Measurements from ENCODE around the gene GLIS1.

Gene GLIS1

DNA sequence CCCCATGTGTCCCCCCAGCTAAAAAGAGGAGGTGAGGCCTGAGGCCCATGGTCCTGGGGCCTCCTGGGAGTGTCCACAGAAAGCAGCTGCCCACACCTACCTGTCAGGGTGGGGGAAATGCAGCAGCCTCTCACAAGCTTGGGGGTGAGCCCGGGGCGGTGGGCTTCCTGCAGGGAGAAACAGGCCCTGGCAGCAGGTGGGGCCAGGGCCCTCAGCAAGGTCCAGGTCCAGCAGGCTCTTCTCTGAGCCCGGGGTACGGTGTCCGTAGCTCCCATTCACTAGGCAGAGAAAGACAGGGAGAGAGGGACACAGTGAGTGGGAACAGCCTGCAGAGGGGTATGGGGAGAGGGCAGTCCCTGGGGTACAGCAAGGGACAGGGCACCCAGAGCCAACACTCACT, 139.0 kb downstream of the GLIS1 start:
- TF ChIP-seq POLR2A (IDR thresholded peaks at IDR 0.05; ENCODE audit: extremely low read depth, insufficient read length), result no peak
- TF ChIP-seq, protein P1, sequence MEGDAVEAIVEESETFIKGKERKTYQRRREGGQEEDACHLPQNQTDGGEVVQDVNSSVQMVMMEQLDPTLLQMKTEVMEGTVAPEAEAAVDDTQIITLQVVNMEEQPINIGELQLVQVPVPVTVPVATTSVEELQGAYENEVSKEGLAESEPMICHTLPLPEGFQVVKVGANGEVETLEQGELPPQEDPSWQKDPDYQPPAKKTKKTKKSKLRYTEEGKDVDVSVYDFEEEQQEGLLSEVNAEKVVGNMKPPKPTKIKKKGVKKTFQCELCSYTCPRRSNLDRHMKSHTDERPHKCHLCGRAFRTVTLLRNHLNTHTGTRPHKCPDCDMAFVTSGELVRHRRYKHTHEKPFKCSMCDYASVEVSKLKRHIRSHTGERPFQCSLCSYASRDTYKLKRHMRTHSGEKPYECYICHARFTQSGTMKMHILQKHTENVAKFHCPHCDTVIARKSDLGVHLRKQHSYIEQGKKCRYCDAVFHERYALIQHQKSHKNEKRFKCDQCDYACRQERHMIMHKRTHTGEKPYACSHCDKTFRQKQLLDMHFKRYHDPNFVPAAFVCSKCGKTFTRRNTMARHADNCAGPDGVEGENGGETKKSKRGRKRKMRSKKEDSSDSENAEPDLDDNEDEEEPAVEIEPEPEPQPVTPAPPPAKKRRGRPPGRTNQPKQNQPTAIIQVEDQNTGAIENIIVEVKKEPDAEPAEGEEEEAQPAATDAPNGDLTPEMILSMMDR (IDR thresholded peaks at IDR 0.05; ENCODE audit: low read depth, low read length), result no peak
- TF ChIP-seq, protein P2, sequence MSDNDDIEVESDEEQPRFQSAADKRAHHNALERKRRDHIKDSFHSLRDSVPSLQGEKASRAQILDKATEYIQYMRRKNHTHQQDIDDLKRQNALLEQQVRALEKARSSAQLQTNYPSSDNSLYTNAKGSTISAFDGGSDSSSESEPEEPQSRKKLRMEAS (IDR thresholded peaks at IDR 0.05; ENCODE audit: low read depth, low read length), result no peak
- no peak for TF ChIP-seq MYC (IDR thresholded peaks at IDR 0.05; ENCODE audit: low read depth, low read length)

DNA sequence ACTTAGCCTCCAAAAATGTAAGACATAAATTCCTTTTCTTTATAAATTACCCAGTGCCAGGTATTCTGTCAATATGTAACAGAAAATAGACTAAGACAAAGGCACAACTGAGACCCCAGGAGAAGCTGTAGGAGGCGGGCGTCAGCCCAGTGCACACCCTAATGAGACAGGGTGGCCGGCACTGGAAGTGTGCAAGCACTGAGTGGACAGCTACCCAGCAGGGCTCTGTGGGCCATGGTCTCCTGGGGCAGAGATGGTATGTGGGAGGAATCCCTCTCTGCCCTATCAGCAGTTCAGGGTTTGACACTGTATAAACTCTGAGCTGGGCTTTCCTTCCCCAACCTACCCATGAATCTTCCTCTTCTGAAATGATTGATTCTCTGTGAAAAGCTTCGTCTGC, 139.5 kb downstream of the GLIS1 start:
- H3K4me3 ChIP-seq (ENCODE audit: low read depth, low read length), result no peak overlapping the region
- no peak for DNase-seq (ENCODE audit: low read depth)
- TF ChIP-seq, protein P1 (IDR thresholded peaks at IDR 0.05; ENCODE audit: low read depth, low read length), result no peak
- TF ChIP-seq, protein P2 (IDR thresholded peaks at IDR 0.05; ENCODE audit: low read depth, low read length), result no peak
- TF ChIP-seq MYC (IDR thresholded peaks at IDR 0.05; ENCODE audit: low read depth, low read length), result no peak
- no peak for TF ChIP-seq POLR2A (IDR thresholded peaks at IDR 0.05; ENCODE audit: extremely low read depth, insufficient read length)

More for the DNA sequence above, 139.0 kb downstream of the GLIS1 start:
- H3K4me3 ChIP-seq (ENCODE audit: low read depth, low read length), result no peak overlapping the region
- DNase-seq (ENCODE audit: low read depth), result no peak

DNA sequence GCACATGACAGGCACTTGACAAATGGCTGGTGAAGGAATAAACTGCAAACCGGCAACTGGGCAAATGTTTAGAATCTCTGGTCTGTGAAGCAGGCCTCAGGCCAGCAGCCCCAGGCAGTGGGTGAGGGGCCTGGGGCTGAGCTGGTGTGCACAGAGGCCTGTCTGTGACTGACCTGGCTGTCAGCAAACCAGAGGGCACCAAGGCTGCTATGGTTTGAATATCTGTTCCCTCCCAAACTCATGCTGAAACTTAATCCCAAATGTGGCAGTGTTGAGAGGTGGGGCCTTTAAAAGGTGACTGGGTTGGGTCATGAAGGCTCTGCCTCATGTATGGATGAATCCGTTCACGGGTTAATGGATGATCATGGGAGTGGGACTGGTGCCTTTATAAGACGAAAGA, 140.0 kb downstream of the GLIS1 start:
- no peak for DNase-seq (ENCODE audit: low read depth)
- TF ChIP-seq, protein P1 (IDR thresholded peaks at IDR 0.05; ENCODE audit: low read depth, low read length), result no peak
- TF ChIP-seq, protein P2 (IDR thresholded peaks at IDR 0.05; ENCODE audit: low read depth, low read length), result no peak
- TF ChIP-seq MYC (IDR thresholded peaks at IDR 0.05; ENCODE audit: low read depth, low read length) (no peak), POLR2A (IDR thresholded peaks at IDR 0.05; ENCODE audit: extremely low read depth, insufficient read length) (no peak)
- no peak overlapping the region for H3K4me3 ChIP-seq (ENCODE audit: low read depth, low read length)

DNA sequence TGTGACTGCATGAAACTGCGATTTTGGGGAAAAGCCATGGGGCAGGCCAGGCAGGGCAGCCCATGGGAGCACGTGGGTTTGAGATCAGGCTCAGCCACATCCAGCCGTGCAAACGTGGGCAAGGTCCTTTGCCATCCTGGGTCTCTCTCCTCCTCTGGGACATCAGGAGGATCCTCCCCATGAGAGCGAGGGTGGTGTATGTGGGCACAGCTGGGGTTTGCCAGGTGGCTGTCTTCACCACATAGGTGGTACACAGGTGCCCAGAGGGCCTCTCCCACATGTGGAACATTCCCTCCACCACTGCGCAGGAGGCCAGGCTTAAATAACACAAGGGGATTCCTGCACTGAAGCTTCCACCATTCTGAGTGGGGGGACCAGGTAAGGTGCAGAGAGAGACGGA, 143.1 kb downstream of the GLIS1 start:
- TF ChIP-seq, protein P2 (IDR thresholded peaks at IDR 0.05; ENCODE audit: low read depth, low read length), result no peak
- TF ChIP-seq, protein P1 (IDR thresholded peaks at IDR 0.05; ENCODE audit: low read depth, low read length), result no peak
- TF ChIP-seq MYC (IDR thresholded peaks at IDR 0.05; ENCODE audit: low read depth, low read length) (no peak), POLR2A (IDR thresholded peaks at IDR 0.05; ENCODE audit: extremely low read depth, insufficient read length) (no peak)
- no peak for DNase-seq (ENCODE audit: low read depth)
- H3K4me3 ChIP-seq (ENCODE audit: low read depth, low read length), result no peak overlapping the region

DNA sequence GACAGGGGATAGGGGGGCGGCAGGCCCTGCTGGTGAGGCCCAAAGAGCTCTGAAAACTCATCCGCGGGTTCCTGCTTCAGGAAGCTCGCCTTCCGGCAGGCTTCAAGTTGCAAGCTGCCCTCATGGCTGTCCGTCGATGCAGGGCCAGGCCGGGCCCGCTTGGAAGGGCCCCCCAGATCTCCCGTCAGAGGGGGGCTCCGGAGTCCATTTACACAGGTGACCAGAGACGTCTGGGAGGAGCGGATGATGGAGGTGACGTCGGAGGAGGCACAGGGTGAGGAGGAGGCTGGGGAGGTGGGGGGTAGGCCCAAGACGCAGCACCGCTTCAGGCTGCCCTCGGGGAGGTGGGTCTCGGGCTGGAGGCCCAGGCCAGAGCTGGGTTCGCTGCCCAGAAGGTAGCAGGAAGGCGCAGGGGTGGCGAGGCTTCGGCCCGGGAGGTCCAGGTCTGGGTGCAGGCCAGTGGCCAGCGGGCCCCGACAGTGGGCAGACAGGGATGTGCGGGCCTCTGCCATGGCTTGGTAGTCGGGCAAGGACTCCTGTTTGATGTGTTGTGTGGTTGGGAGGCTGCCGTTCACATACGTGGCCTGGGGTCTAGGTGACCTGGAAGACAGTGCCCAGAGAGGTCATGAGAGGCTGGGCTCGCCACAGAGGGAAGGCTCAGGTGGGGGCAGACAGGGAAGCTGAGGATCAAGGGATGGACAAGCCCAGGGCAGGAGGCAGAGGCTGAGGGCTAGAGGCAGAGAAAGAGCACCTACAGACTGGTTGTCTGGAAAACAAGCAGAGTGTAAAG, 144.4 kb downstream of the GLIS1 start:
- TF ChIP-seq, protein P1 (IDR thresholded peaks at IDR 0.05; ENCODE audit: low read depth, low read length), result no peak
- TF ChIP-seq, protein P2 (IDR thresholded peaks at IDR 0.05; ENCODE audit: low read depth, low read length), result no peak
- TF ChIP-seq POLR2A (IDR thresholded peaks at IDR 0.05; ENCODE audit: extremely low read depth, insufficient read length) (no peak), MYC (IDR thresholded peaks at IDR 0.05; ENCODE audit: low read depth, low read length) (no peak)
- DNase-seq (ENCODE audit: low read depth), result no peak
- no peak overlapping the region for H3K4me3 ChIP-seq (ENCODE audit: low read depth, low read length)

All from NB4 (cell line).